OCI-LY1 (cell line): ENCODE measurements around the gene TTLL11.

ENCODE experiments used
- EZH2 ChIP-seq: fragments of 200-600 bp; sonication (generic), shearing (Covaris generic); IDR thresholded peaks from 2 replicates; pipeline ENCODE4 v1.8.0; 2017; ENCODE audit warnings: borderline replicate concordance, mixed run types, mild to moderate bottlenecking, antibody characterized with exemption, low read length, moderate library complexity, mixed read lengths
- TF ChIP-seq, protein P1 (sequence below): fragments of 200-600 bp; sonication (generic), shearing (Covaris generic); IDR thresholded peaks from 2 replicates; pipeline ENCODE4 v1.5.1; 2017; ENCODE audit warnings: mild to moderate bottlenecking, antibody characterized with exemption, low read length, moderate library complexity, mixed read lengths

- TF ChIP-seq, protein P1, sequence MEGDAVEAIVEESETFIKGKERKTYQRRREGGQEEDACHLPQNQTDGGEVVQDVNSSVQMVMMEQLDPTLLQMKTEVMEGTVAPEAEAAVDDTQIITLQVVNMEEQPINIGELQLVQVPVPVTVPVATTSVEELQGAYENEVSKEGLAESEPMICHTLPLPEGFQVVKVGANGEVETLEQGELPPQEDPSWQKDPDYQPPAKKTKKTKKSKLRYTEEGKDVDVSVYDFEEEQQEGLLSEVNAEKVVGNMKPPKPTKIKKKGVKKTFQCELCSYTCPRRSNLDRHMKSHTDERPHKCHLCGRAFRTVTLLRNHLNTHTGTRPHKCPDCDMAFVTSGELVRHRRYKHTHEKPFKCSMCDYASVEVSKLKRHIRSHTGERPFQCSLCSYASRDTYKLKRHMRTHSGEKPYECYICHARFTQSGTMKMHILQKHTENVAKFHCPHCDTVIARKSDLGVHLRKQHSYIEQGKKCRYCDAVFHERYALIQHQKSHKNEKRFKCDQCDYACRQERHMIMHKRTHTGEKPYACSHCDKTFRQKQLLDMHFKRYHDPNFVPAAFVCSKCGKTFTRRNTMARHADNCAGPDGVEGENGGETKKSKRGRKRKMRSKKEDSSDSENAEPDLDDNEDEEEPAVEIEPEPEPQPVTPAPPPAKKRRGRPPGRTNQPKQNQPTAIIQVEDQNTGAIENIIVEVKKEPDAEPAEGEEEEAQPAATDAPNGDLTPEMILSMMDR, result no peak
- TF ChIP-seq EZH2, result no peak
These were observed 197.8 kb downstream of the TTLL11 start for GRCh38 chr9:121895358-121895757.
